HFF-Myc (cell line): ENCODE measurements around the gene ADAM19.

ENCODE experiments used
- DNase-seq: peaks from one replicate; pipeline ENCODE4 v3.0.0-alpha.2; 2011; ENCODE audit warnings: low read depth; ENCODE audit errors: extremely low read depth
- H3K4me3 ChIP-seq: replicated peaks from 2 replicates; pipeline ENCODE4 v1.5.1; 2011; ENCODE audit warnings: low read depth, mild to moderate bottlenecking, control low read depth, low read length
- TF ChIP-seq, protein P1 (sequence below): IDR thresholded peaks from 2 replicates; pipeline ENCODE4 v1.5.1; 2012; ENCODE audit warnings: mild to moderate bottlenecking, low read depth, low read length, control low read depth; ENCODE audit errors: missing control alignments

The ADAM19 gene

DNA sequence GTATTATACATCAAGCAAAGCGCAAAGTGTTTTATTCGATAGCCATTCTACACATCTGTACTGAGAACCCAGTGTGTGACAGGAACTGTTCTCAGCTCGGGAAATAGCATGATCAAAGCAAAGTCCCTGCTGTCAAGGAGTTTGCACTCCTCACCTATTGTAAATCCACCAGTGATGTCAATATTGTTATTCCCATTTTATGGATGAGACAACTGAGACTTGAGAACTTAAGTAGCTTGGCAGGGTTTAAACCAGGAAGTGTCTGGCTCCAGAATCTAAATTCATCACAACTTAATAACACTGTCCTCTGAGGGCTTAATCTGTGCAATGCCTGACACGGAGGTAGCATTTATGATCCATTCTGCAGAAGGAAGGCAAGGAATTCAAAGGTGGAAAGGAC lies 50.7 kb downstream of the ADAM19 start:
- H3K4me3 ChIP-seq, result no peak overlapping the region
- DNase-seq, result no peak
- TF ChIP-seq, protein P1, sequence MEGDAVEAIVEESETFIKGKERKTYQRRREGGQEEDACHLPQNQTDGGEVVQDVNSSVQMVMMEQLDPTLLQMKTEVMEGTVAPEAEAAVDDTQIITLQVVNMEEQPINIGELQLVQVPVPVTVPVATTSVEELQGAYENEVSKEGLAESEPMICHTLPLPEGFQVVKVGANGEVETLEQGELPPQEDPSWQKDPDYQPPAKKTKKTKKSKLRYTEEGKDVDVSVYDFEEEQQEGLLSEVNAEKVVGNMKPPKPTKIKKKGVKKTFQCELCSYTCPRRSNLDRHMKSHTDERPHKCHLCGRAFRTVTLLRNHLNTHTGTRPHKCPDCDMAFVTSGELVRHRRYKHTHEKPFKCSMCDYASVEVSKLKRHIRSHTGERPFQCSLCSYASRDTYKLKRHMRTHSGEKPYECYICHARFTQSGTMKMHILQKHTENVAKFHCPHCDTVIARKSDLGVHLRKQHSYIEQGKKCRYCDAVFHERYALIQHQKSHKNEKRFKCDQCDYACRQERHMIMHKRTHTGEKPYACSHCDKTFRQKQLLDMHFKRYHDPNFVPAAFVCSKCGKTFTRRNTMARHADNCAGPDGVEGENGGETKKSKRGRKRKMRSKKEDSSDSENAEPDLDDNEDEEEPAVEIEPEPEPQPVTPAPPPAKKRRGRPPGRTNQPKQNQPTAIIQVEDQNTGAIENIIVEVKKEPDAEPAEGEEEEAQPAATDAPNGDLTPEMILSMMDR, result no peak

DNA sequence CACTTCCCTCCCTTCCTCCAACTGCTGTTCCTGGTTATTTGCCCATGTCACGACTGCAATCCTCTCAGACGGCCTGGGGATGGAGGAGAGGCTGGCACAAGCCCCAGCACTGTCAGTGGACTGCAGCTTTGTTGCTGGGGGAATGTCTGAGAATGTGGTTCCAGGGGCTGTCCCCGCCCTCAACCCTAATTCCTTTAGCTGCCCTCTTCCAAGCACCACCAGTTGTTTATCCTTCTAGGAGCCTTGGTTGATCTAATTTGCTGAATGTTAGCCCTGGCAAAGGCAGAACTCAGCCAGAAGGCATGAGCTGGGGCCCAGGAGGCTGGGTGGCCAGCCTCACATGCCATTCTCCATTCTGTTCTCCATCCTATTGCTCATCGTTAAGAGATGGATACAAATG lies 51.6 kb downstream of the ADAM19 start:
- H3K4me3 ChIP-seq, result no peak overlapping the region
- TF ChIP-seq, protein P1, result no peak
- DNase-seq, result no peak

DNA sequence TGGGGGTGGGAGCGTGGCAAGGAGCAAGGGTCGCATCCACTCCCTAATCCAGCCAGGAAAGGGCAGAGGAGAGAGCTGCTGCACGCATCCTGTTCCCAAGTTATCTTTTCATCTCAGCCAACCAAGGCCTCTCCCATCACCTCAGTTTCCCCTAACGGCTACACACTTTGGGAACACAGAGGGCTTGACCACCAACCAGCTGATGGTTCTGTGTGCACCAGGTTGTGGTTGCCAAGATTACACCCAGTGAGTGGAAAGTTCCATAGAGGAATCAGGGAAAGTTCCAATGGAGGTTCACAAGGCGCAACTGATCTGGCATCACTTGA lies 53.9 kb downstream of the ADAM19 start:
- no peak overlapping the region for H3K4me3 ChIP-seq
- TF ChIP-seq, protein P1, result no peak
- no peak for DNase-seq

DNA sequence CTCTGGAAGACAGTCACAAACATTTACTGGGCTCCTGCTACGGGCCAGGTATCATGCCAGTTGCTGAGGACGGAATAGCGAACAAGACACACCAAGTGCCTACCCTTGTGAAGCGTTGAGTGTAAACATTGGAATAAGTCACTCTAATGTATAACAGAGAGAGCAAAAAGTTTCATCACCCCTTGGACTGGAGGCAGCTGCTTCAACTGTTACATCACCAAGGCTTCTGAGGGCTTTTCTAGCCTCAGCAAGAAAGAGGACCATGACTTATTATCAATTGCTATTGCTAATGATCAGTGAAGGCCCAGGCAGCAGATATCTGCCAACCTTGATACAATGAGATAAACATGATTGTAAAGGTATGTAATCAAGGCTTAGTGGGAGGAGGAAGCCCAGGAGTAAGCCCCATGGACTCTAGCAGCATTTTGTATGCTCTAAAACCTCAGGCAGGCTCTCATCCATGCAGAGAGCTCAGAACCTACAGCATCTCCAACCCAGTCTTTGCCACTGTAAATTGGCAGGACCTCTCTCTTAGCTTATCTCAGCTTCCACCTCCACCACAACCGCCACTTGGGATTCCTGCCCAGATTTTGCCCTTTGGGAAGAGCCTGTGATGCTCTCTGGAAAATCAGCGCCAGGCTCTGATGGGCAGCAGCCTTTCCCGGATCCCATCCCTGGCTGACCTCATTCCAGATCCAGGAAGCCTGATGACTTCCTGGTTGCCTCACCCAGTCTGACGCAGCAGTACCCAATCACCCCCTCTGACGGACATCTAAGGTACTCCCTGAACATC lies 54.5 kb downstream of the ADAM19 start:
- no peak for DNase-seq
- no peak overlapping the region for H3K4me3 ChIP-seq
- TF ChIP-seq, protein P1, result no peak

DNA sequence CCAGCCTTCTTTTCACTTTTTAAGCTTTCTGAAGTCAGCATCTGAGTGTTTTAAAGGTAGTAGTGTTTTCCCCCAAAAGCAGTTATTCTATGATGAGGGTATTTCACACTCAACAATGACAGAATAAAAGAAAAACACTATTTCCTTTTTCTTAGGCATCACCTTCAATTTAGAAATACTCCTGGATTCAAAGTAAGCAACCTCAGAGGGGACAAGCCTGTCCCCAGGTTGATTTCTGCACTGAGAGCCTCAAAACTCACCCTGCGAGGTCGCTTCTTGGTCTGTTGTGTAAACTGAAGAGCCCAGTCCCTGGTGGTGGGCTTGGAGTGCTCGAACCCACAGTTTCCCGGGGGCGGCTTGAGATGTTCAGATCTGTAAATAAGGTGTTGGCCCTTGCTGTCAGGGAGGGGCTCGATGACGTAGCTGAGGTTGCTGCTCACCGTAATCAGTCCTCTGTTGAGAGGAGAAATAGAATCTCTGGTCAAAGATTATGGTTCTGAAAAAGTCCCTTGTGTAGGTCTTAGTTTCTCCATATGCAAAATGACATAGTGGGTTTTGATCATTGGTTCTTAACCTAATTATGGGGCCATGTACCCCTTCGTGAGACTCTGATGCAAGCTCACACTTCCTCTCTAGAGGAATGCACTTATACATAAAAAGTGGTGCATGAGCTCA lies 55.9 kb downstream of the ADAM19 start:
- H3K4me3 ChIP-seq, result no peak overlapping the region
- no peak for DNase-seq
- TF ChIP-seq, protein P1, result no peak

DNA sequence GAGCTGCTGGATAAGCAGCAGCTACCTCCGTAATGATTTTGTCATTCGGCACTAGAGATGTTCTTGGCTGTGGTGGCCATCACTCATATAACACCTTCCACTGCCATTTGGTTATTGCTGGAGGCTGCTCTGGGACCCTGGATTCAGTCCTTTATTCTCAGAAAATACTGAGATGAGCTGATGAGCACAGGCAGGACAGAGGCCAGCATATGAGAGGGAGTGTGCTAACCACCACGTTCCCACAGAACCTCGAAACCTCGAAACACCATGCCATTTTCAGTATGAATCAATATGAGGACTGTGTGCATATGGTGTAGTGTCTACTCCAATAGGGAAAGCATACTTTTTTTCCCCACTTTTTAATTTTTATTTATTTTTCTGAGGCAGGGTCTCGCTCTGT lies 56.6 kb downstream of the ADAM19 start:
- TF ChIP-seq, protein P1, result no peak
- DNase-seq, result no peak
- no peak overlapping the region for H3K4me3 ChIP-seq
